Naive B cell (primary cell): Measurements from ENCODE around the gene GMEB2. TPM values are rescaled to one million over a fixed set of nuclear protein-coding genes. Genes with fewer than 3 reads are reported as not detected.
"Not testable (repeated sequence)": the region's sequence is repeated elsewhere in the genome, so short reads cannot be mapped to it uniquely, and the experiment has no call there.

Source experiments
- ATAC-seq, 2 donors: fragments of 150-1000 bp; cut with Tn5 transposase; 2 replicates each; pipeline ENCODE4 v1.10.0; 2021; ENCODE audit warnings: low read depth in 2 of 2, mild to moderate bottlenecking in 2 of 2, moderate library complexity in 2 of 2
- DNase-seq: peaks from one replicate; pipeline ENCODE4 v3.0.0; 2022
- H3K27ac Mint-ChIP-seq, 6 donors: one replicate each; pipeline ENCODE4 v1.8.0; 2020 to 2022; ENCODE audit warnings: mild to moderate bottlenecking in 6 of 6, mixed read lengths in 6 of 6, moderate library complexity in 5 of 6, inconsistent platforms in 2 of 6
- H3K27me3 Mint-ChIP-seq, 3 donors: one replicate each; pipeline ENCODE4 v1.8.0; 2021 to 2022; ENCODE audit warnings: mixed read lengths in 3 of 3, mild to moderate bottlenecking in 1 of 3
- H3K36me3 Mint-ChIP-seq, 2 donors: one replicate each; pipeline ENCODE4 v1.8.0; 2020 to 2022; ENCODE audit warnings: mixed read lengths in 2 of 2, inconsistent platforms in 1 of 2, mild to moderate bottlenecking in 1 of 2
- H3K4me1 Mint-ChIP-seq, 3 donors: one replicate each; pipeline ENCODE4 v1.8.0; 2020 to 2022; ENCODE audit warnings: mixed read lengths in 3 of 3, inconsistent platforms in 1 of 3, mild to moderate bottlenecking in 1 of 3, moderate library complexity in 1 of 3
- H3K4me3 Mint-ChIP-seq, 8 donors: one replicate each; pipeline ENCODE4 v1.8.0; 2020 to 2022; ENCODE audit warnings: mild to moderate bottlenecking in 8 of 8, mixed read lengths in 8 of 8, moderate library complexity in 8 of 8, inconsistent platforms in 2 of 8
- H3K9me3 Mint-ChIP-seq, 7 donors: one replicate each; pipeline ENCODE4 v1.8.0; 2020 to 2022; ENCODE audit warnings: mixed read lengths in 7 of 7, mild to moderate bottlenecking in 5 of 7, inconsistent platforms in 2 of 7, moderate library complexity in 1 of 7
- polyA plus RNA-seq, 6 donors: library from polyadenylated mRNA; unstranded; fragments of 300-500 nt; fragmentation: Illumina TruSeq; gene quantifications; one replicate each; pipeline ENCODE4 v1.2.3, GENCODE V29; 2021; ENCODE audit warnings: low read depth in 6 of 6

GMEB2 gene
- polyA plus RNA-seq, 6 donors from 2014 or later, result 3.1 to 16.0 (median 8.6) TPM

DNA sequence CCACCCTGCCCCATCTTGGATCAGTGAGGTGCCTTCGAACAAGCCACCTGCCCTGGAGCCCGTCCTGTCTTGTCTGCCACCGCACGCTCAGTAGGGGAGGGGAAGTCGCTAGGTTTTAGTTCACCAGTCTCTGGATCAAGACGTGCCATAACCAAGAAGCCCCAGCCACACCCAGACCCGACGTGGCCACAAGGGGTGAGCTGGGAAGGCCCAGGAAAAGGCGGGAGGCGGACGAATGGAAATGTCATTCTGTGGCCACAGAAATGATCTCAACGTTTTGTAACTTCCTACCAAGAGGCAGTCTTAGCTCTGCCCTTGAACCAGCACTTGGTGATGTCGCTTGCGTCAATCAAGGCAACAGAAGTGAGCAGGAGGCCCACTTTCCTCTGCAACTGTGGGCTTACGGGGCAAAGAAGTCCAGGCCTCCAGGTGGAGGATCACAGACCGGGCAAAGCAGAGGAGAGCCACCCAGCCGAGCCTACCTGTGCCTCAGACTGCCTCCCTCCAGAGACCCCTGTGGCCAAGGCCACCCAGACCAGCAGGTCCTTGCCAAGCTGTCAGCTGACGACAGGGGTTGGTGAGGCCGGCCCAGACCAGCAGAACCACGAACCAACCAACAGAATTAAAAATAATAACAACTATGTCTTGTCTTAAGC lies 14.5 kb downstream of the GMEB2 start:
- Mint-ChIP-seq H3K36me3 (peaks cover 6 to 7% of the 10 kb centered on the region in 2 donors), H3K27ac (peak overlapping the region in 3 of 6 donors; percentile 36 to 70 (median 58)), H3K4me3 (no peak overlapping the region), H3K4me1 (peaks cover 14 to 19% (median 15%) of the 10 kb centered on the region in 3 donors), H3K27me3 (no peaks in the 10 kb centered on the region), H3K9me3 (peaks cover 0 to 2% (median 0%) of the 10 kb centered on the region in 7 donors)
- ATAC-seq, result no peak
- no peak for DNase-seq

DNA sequence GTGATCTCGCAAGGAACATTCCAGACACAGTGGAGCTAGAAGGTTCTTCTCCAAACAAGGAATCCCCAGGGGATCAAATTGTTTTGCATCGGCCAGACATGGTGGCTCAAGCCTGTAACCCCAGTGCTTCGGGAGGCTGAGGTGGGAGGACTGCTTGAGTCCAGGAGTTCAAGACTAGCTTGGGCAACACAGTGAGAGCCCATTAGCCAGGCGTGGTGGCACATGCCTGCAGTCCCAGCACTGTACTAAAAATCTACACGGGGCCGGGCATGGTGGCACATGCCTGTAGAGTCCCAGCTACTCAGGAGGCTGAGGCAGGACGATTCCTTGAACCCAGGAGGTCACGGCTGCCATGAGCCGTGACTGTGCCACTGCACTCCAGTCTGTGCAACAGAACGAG lies 15.3 kb downstream of the GMEB2 start:
- peaks cover 14 to 18% (median 14%) of the 10 kb centered on the region in 3 donors for H3K4me1 Mint-ChIP-seq
- H3K9me3 Mint-ChIP-seq, result peaks cover 0 to 2% (median 0%) of the 10 kb centered on the region in 7 donors
- DNase-seq (no peak), ATAC-seq (no peak)
- no peak overlapping the region for H3K27ac Mint-ChIP-seq
- H3K27me3 Mint-ChIP-seq, result no peaks in the 10 kb centered on the region
- H3K4me3 Mint-ChIP-seq, result no peak overlapping the region
- H3K36me3 Mint-ChIP-seq, result peaks cover 6 to 7% of the 10 kb centered on the region in 2 donors

DNA sequence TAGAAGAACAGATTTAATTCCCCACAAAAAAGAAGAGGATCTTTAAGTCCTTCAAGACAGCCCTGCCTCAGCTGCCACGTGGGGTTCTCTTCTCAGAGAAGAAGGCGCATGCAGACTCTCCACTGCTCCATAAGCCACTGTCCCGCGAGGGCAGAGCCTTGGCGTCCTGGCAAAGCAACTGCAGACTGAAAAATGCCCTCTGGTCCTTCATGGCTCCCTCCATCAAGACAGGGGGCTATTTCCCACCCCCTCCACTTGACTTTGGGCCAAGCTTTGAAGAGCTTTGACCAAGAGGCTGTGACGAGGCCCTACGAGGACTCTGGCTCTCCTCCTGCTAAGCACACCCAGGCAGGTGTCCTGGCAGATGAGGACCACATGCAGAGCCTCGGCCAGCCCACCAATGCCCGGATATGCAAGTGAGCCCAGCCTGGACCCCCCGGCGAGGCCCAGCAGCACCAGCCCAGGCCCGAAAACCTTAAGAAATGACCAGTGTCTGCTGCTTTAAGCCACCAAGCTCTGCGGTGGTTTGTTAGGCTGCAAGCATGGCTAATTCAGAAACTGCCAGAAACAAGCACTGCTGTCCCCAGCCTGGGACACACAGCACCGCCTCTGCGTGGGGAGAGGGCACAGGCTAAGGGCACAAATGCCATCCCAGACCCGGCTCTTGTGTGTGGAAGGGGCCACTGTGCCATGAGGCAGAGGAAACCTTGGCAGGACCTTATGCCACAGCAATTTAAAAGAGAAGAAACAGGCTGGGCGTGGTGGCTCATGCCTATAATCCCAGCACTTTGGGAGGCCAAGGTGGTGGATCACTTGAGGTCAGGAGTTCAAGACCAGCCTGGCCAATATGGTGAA lies 16.1 kb downstream of the GMEB2 start:
- Mint-ChIP-seq H3K27ac (no peak overlapping the region), H3K9me3 (peaks cover 0 to 2% (median 0%) of the 10 kb centered on the region in 7 donors), H3K27me3 (no peaks in the 10 kb centered on the region), H3K4me1 (peaks cover 9 to 21% (median 21%) of the 10 kb centered on the region in 3 donors), H3K36me3 (peaks cover 6 to 7% of the 10 kb centered on the region in 2 donors), H3K4me3 (no peak overlapping the region)
- no peak for DNase-seq
- ATAC-seq, result no peak

DNA sequence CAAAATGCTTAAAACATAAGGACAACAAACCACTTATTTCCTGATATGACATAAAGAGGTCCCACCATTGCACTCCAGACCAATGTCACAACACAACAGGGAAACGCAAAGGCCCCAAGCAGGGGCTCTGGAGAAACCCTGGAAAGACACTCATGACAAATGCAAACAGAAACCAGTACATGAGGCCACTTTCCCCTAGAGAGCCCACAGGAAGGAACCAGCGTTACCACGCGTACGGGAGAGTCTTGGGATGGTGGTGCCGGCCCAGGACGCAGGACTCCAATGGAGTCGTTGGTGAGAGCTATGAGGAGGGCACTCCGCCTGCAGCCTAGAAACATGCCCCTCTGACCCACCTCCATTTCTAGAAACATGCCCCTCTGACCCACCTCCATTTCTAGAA lies 20.2 kb downstream of the GMEB2 start:
- Mint-ChIP-seq H3K27me3 (no peaks in the 10 kb centered on the region), H3K9me3 (no peaks in the 10 kb centered on the region), H3K4me3 (peak overlapping the region in 1 of 8 donors; percentile 42), H3K4me1 (peaks cover 8 to 20% (median 15%) of the 10 kb centered on the region in 3 donors), H3K27ac (peak overlapping the region in 3 of 6 donors; percentile 15 to 83 (median 28)), H3K36me3 (peaks cover 0 to 8% of the 10 kb centered on the region in 2 donors)
- ATAC-seq, result no peak
- no peak for DNase-seq

DNA sequence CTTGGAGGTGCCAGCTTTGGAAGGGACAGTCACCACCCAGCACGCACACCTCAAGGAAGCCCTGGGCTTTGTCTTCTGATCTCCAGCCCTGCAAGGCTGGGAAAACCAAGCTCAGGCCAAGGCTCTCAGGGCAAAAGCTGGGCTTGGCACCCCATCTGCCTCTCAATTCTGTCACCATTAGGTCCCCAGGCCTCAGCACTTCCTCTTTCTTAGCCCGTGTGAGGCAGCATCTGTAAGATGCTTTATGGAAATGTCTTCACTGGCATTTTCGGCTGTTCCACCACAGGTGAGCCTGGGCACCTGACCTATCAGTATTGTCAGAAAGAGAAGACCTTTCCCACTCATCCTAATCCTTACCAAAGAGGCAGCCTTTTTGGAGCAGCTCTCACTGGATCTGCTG lies 24.6 kb downstream of the GMEB2 start:
- Mint-ChIP-seq H3K36me3 (peaks cover 5 to 16% of the 10 kb centered on the region in 2 donors), H3K4me3 (peak overlapping the region in 1 of 8 donors; percentile 53), H3K27me3 (no peaks in the 10 kb centered on the region), H3K4me1 (peaks cover 14 to 21% (median 20%) of the 10 kb centered on the region in 3 donors), H3K9me3 (no peaks in the 10 kb centered on the region), H3K27ac (peak overlapping the region in 3 of 6 donors; percentile 13 to 69 (median 27))
- ATAC-seq (peak; percentile 55 to 58), DNase-seq (no peak)

DNA sequence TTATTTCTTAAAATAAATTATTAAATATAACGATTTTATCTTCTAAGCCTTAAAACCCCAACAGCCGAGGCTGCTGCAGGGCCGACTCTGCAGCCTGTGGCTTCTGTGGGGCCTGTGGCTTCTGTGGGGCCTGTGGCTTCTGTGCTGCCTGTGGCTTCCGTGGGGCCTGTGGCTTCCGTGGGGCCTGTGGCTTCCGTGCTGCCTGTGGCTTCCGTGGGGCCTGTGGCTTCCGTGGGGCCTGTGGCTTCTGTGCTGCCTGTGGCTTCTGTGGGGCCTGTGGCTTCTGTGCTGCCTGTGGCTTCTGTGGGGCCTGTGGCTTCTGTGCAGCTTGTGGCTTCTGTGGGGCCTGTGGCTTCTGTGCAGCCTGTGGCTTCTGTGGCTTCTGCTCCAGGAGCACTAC lies 25.2 kb downstream of the GMEB2 start:
- DNase-seq, H3K9me3 Mint-ChIP-seq, ATAC-seq, H3K27me3 Mint-ChIP-seq, H3K4me3 Mint-ChIP-seq: not testable (repeated sequence)
- peaks cover 14 to 17% (median 16%) of the 10 kb centered on the region in 3 donors for H3K4me1 Mint-ChIP-seq
- H3K27ac Mint-ChIP-seq, result peak overlapping the region in 1 of 6 donors; percentile 65
- peaks cover 5 to 16% of the 10 kb centered on the region in 2 donors for H3K36me3 Mint-ChIP-seq

DNA sequence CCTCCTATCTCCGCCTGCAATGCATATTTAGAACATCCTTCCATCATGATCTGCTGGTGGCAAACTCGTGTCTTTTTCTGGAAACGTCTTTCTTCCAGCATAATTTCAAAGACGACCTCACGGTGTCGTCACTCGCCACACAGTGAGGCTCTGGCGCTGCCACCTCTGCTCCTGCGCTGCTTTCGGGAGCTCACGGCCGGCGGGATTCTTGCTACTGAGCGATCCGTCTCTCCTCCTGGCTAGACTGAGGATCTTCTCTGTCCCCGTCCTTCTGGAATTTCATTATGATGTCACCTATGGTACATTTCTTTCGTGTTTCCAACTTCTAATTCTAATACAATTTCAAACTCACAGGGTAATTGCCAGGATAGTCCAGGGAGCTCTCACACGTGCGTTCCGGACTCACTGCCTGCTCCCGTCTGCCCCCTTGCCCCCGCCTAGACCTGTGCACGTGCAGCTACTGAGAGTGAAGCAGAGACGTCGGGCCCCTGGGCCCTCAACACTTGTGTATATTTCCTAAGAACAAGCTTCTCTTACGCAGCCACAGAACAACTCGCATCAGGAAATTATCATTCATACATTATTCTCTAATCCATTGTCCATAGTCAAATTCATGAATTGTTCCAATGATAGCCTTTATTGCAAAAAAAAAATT lies 27.4 kb downstream of the GMEB2 start:
- no peaks in the 10 kb centered on the region for H3K9me3 Mint-ChIP-seq

DNA sequence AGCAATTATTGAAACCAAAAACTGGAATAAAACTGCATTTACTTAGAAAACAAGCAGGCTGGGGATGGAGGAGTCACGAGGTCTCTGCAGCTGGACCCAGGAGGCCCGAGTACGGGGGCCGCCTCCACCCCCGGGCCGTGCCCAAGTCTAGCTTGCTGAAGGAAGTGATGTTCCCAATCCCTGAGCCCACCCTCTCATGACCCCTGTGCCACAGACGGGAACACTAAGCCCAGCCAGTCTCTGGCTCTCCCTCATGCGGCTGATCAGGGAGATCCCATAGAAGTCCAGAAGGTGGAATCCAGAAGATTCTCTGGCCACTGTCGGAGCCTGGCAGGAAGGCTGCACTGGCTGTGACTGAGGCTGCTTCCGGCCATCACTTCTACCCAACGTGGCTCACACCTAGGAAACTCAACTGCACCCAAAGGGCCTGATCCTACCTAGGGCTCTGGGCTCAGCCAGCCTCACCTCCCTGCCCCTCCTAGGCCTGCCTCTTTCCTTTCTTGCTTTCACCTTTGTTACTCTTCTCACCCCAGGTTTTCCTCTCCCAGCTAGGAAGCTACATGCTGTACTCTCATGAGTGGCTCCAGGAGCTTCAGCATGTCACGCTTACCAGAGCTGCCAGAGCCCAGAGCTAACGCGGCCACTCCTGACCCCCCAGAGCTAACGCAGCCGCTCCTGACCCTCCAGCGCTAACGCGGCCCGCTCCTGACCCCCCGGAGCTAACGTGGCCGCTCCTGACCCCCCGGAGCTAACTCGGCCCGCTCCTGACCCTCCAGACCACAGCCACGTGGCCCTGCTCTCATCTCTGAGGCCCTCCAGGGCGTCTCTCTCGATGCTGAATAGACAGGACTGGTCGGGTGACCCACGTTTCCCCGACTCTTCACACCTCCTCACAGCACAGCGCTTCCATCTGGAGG lies 28.2 kb downstream of the GMEB2 start:
- ATAC-seq (no peak), DNase-seq (no peak)
- Mint-ChIP-seq H3K4me1 (peaks cover 10 to 14% (median 12%) of the 10 kb centered on the region in 3 donors), H3K27me3 (no peaks in the 10 kb centered on the region), H3K27ac (peak overlapping the region in 2 of 6 donors; percentile 27 to 82), H3K9me3 (no peaks in the 10 kb centered on the region), H3K36me3 (peaks cover 5 to 16% of the 10 kb centered on the region in 2 donors), H3K4me3 (peak overlapping the region in 1 of 8 donors; percentile 40)

More for the DNA sequence above, 27.4 kb downstream of the GMEB2 start:
- no peaks in the 10 kb centered on the region for H3K27me3 Mint-ChIP-seq
- peaks cover 10 to 14% (median 12%) of the 10 kb centered on the region in 3 donors for H3K4me1 Mint-ChIP-seq
- ATAC-seq (no peak), DNase-seq (no peak)
- H3K27ac Mint-ChIP-seq, result peak overlapping the region in 2 of 6 donors; percentile 27 to 82
- peaks cover 5 to 16% of the 10 kb centered on the region in 2 donors for H3K36me3 Mint-ChIP-seq
- H3K4me3 Mint-ChIP-seq, result peak overlapping the region in 1 of 8 donors; percentile 48

DNA sequence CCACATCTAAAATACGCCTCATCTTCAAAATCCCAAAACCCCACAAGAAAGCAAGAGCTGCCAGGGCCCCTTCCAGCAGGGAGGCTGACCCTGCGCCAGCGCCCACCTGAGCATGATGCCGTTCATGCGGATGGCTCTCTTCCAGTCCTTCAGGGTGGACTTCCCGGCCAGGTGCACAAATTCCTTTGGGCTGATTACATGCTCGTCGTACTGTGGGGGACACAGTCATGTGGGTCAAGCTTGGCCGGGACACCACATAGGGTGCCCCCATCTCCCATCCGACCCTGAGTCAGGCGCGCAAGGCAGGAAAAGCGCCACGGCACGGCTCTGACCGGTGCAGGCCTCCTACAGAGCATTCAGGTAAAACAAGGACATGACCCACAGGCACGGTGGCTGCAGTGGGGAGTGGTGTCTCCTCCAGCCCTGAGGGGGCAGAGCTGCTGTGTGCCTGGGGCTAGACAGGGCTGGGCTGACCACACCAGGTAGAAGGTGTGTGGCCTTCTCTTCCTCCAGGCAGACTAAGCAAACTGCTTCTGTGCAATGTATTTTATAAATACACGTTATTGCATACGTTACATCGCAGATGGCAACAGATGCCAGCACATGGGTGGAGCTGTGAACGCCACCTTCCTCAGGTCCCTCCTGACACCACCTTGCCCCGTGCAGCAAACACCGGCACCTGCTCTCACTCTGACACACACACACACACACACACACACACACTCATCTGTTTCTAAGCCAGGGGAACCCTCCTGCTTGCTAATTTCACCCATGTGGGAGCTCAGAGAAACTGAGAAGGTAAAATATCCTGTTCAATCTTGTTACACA lies 29.0 kb downstream of the GMEB2 start:
- H3K9me3 Mint-ChIP-seq, result no peaks in the 10 kb centered on the region
- peak overlapping the region in 2 of 8 donors; percentile 40 to 56 for H3K4me3 Mint-ChIP-seq
- H3K27ac Mint-ChIP-seq, result peak overlapping the region in 2 of 6 donors; percentile 42 to 47
- peaks cover 9 to 11% (median 10%) of the 10 kb centered on the region in 3 donors for H3K4me1 Mint-ChIP-seq
- H3K36me3 Mint-ChIP-seq, result peaks cover 5 to 20% of the 10 kb centered on the region in 2 donors
- DNase-seq, result no peak
- ATAC-seq, result no peak
- H3K27me3 Mint-ChIP-seq, result no peaks in the 10 kb centered on the region

DNA sequence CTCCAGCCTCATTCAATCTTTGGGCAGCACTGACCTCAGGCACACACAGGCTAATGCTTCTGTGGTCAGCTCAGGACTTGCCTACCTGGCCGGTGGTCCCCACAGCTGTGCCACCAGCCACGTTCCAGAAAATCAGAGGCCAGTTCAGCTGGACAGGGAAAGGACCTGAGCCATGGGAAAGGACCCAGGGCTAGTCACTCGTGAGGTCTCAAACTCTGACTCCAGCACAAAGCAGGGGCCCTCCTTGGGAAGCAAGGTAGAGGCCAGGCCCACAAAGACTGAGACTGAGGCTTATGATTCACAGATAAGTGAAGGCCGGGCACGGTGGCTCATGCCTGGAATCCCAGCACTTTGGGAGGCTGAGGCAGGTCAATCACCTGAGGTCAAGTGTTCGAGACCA lies 30.5 kb downstream of the GMEB2 start:
- DNase-seq, result no peak
- Mint-ChIP-seq H3K4me3 (no peak overlapping the region), H3K9me3 (no peaks in the 10 kb centered on the region), H3K27ac (no peak overlapping the region), H3K4me1 (peaks cover 3 to 6% (median 5%) of the 10 kb centered on the region in 3 donors), H3K27me3 (no peaks in the 10 kb centered on the region), H3K36me3 (peaks cover 5 to 14% of the 10 kb centered on the region in 2 donors)
- no peak for ATAC-seq

DNA sequence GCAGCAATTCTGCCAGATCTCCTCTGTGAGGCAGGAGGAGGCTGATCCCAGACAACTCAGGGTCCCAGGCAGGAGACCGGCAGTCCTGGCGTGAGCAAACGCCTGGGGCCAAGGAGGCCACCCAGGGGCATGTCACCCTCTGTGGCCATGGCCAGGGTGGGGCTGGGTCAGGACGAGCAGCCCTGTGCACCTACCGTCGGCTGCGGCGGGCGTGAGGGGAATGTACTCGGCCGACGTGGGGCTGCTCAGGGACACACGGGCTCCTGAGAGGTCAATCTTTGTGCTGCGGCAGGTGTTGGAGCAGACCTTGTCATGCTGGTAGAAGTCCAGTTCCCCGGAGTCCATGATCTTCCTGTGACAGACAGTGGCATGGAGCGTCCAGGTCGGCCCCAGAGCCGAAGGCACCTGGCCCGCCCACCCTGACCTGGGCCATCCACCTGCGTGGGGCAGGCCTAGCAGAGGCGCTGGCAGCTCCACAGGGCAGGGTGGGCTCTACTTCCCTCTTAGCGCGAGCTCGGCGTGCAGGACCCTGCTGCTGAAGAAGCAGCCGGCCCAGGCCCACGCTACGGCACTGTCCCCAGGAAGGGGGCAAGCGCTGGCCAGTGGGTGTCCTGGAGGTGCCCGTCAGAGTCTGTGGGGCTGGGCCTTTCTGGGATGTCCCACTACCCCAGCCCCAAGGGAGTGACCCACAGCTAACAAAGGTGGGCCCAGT lies 31.3 kb downstream of the GMEB2 start:
- no peaks in the 10 kb centered on the region for H3K9me3 Mint-ChIP-seq
- DNase-seq (no peak), ATAC-seq (no peak)
- peaks cover 3 to 6% (median 5%) of the 10 kb centered on the region in 3 donors for H3K4me1 Mint-ChIP-seq
- H3K27me3 Mint-ChIP-seq, result no peaks in the 10 kb centered on the region
- H3K4me3 Mint-ChIP-seq, result no peak overlapping the region
- peaks cover 10 to 14% of the 10 kb centered on the region in 2 donors for H3K36me3 Mint-ChIP-seq
- no peak overlapping the region for H3K27ac Mint-ChIP-seq
